ENCODE measurements around the gene UAP1L1. TPM values are rescaled to one million over a fixed set of nuclear protein-coding genes. Genes with fewer than 3 reads are reported as not detected.

The UAP1L1 gene
- total and polyA plus RNA-seq, 9 of the 15 experiments (the other 6 are each of a cell fraction or from before 2014, with no cell fraction given) = 0.20 to 8.6 (median 3.7) TPM

DNA sequence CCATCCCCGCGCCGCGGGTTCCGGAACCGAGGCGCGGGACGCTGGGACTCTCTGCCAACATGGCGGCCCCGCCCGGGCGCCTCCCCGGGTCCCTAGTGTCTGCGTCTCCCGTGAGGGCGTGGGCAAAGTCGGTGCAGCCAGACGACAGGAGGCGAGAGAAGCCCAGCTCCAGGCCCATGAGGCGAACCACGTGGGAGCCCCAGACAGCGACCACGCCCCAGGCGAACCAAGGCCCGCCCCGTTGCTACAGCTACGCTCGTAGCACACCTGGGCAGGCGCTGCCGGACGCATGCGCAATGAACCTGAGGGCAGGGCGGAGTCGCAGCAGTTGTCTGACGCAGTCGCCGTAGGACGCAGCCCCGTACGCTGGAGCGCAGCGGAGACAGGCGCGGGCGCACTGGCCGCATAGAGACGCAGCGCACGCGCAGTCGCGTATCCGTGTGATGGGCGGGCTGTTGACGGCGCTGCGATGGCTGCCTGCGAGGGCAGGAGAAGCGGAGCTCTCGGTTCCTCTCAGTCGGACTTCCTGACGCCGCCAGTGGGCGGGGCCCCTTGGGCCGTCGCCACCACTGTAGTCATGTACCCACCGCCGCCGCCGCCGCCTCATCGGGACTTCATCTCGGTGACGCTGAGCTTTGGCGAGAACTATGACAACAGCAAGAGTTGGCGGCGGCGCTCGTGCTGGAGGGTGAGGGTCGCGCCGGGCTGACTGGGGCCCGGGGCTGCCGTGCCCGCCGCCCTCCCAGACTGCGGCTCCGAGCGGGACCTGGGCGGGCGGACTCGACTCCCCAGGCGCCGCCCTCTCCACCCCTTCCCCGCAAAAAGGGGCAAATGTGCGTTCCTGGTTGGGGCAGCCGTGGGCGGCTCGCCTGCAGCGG is 9.5 kb downstream of the UAP1L1 start, which contains the start of gene MAN1B1 (continued):
- 0 out of 4 replicates have a peak, but pooled peaks of 1 of the 2 experiments have one; percentile 13 for TF ChIP-seq ZMIZ1 (IDR thresholded peaks at IDR 0.05; ENCODE audit: low read depth in 2 of 2, low read length in 2 of 2)
- peak; percentile 73; the same call in 1 of the 2 replicates for TF ChIP-seq TARDBP (IDR thresholded peaks at IDR 0.05)
- TF ChIP-seq PCBP1 (IDR thresholded peaks at IDR 0.05; ENCODE audit: low read depth, low read length, poor library complexity, severe bottlenecking) = peak; percentile 39
- TF ChIP-seq POLR2H (tag; IDR thresholded peaks at IDR 0.05; ENCODE audit: low read depth) = peak; percentile 77
- TF ChIP-seq ZBED1 (IDR thresholded peaks at IDR 0.05) = no peak
- TF ChIP-seq SMAD2 (IDR thresholded peaks at IDR 0.05; ENCODE audit: low read depth, low read length) = no peak
- TF ChIP-seq RBM14 (IDR thresholded peaks at IDR 0.05; ENCODE audit: borderline replicate concordance, insufficient read depth, low read depth, low read length) = 0 out of 2 replicates have a peak, but pooled peaks have one; percentile 83
- TF ChIP-seq CBFA2T3 (IDR thresholded peaks at IDR 0.05) = no peak
- peak; percentile 56 for TF ChIP-seq PHF20 (IDR thresholded peaks at IDR 0.05; ENCODE audit: partially characterized antibody)
- TF ChIP-seq, protein P1, sequence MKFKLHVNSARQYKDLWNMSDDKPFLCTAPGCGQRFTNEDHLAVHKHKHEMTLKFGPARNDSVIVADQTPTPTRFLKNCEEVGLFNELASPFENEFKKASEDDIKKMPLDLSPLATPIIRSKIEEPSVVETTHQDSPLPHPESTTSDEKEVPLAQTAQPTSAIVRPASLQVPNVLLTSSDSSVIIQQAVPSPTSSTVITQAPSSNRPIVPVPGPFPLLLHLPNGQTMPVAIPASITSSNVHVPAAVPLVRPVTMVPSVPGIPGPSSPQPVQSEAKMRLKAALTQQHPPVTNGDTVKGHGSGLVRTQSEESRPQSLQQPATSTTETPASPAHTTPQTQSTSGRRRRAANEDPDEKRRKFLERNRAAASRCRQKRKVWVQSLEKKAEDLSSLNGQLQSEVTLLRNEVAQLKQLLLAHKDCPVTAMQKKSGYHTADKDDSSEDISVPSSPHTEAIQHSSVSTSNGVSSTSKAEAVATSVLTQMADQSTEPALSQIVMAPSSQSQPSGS (CRISPR knock-in tag; IDR thresholded peaks at IDR 0.05) = no peak
- TF ChIP-seq SAFB (IDR thresholded peaks at IDR 0.05; ENCODE audit: borderline replicate concordance, low read depth, low read length) = peak; percentile 90
- TF ChIP-seq KAT7 (CRISPR knock-in tag; IDR thresholded peaks at IDR 0.05; ENCODE audit: borderline replicate concordance) = no peak; the same call in 1 of the 2 replicates
- TF ChIP-seq NR2F6 (CRISPR knock-in tag; IDR thresholded peaks at IDR 0.05) = no peak

All from K562 (cell line).